Suprapubic skin (tissue), 4 donors: Measurements from ENCODE around the gene LITAFD. TPM values are rescaled to one million over a fixed set of nuclear protein-coding genes. Genes with fewer than 3 reads are reported as not detected.

Experiments
- DNase-seq, 2 donors: peaks; one replicate each; pipeline ENCODE4 v3.0.0-alpha.2; 2019; ENCODE audit warnings: low spot score in 2 of 2
- H3K27ac ChIP-seq: fragments of 200-600 bp; sonication (generic); one replicate; pipeline ENCODE4 v1.5.1; 2019
- H3K27me3 ChIP-seq: fragments of 200-600 bp; sonication (generic); one replicate; pipeline ENCODE4 v1.5.1; 2019
- H3K36me3 ChIP-seq: fragments of 200-600 bp; sonication (generic); one replicate; pipeline ENCODE4 v1.5.1; 2019
- H3K4me1 ChIP-seq: fragments of 200-600 bp; sonication (generic); one replicate; pipeline ENCODE4 v1.5.1; 2019
- H3K4me3 ChIP-seq: fragments of 200-600 bp; sonication (generic); one replicate; pipeline ENCODE4 v1.5.1; 2019; ENCODE audit warnings: mild to moderate bottlenecking
- H3K9me3 ChIP-seq: fragments of 200-600 bp; sonication (generic); one replicate; pipeline ENCODE4 v1.5.1; 2019
- EP300 ChIP-seq: sonication (generic); formaldehyde crosslinking; IDR thresholded peaks from one replicate; pipeline ENCODE4 v1.6.1; 2017; ENCODE audit warnings: antibody characterized with exemption
- POLR2A ChIP-seq, 2 donors: fragments of 450-650 bp; IDR thresholded peaks; one replicate each; pipeline ENCODE4 v1.6.1; 2017; ENCODE audit warnings: antibody characterized with exemption in 2 of 2, mild to moderate bottlenecking in 2 of 2, moderate library complexity in 2 of 2
- POLR2AphosphoS5 ChIP-seq, 3 donors: sonication (generic); formaldehyde crosslinking; IDR thresholded peaks; one replicate each; pipeline ENCODE4 v1.6.1; 2017; ENCODE audit warnings: antibody characterized with exemption in 3 of 3
- WGBS: methylation state at CpG from one replicate; pipeline ENCODE4 v1.1.5; 2018; 5-methylcytosine and 5-hydroxymethylcytosine counted together
- total RNA-seq, 4 donors: library from RNA; depleted of rRNA; stranded (reverse); fragments of >200 nt; gene quantifications; one replicate each; pipeline ENCODE4 v1.1.0, GENCODE V29; 2016
- TF ChIP-seq, protein P1 (sequence below), 2 donors: fragments of 200-600 bp in 1 of 2; fragments of 450-650 bp in 1 of 2; sonication (generic) in 1 of 2; IDR thresholded peaks; one replicate each; pipeline ENCODE4 v1.5.1; 2016 to 2019; ENCODE audit warnings: antibody characterized with exemption in 2 of 2, mild to moderate bottlenecking in 1 of 2, moderate library complexity in 1 of 2

Gene LITAFD
- total RNA-seq, 4 donors from 2014 or later: not detected

GRCh38 chr16:8923199-8923598 lies 41.0 kb downstream of the LITAFD start:
- peaks cover 56% of the 10 kb centered on the region for H3K36me3 ChIP-seq
- WGBS: 85% methylated on average over 11 of the region's 11 CpGs

DNA sequence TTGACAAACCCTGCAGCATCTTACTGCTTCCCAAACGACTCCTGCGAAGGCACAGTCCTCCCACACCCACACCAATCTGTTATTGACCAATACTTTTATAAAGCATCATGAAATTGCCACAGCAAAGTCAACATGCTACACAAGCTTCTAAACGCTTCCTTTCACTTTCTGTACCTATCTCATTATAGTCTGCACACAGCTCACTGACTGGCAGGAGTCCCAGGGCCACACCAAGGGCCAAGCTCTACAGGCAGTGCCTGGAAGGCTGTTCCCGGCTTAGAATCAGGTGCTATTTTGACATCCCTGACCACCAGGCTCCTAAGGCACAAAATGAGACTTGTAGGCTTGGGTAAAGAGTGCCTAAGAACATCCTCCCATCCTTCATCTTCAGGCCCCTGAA lies 42.1 kb downstream of the LITAFD start:
- Histone ChIP-seq H3K9me3 (no peaks in the 10 kb centered on the region), H3K4me3 (no peak overlapping the region), H3K4me1 (peaks cover 14% of the 10 kb centered on the region), H3K27me3 (no peaks in the 10 kb centered on the region), H3K27ac (no peak overlapping the region), H3K36me3 (peaks cover 55% of the 10 kb centered on the region)
- 65% methylated on average over 4 of the region's 4 CpGs for WGBS
- DNase-seq: no peak
- TF ChIP-seq EP300 (no peak), POLR2A (IDR thresholded peaks at IDR 0.05) (no peak), POLR2AphosphoS5 (IDR thresholded peaks at IDR 0.05) (no peak)
- TF ChIP-seq, protein P1, sequence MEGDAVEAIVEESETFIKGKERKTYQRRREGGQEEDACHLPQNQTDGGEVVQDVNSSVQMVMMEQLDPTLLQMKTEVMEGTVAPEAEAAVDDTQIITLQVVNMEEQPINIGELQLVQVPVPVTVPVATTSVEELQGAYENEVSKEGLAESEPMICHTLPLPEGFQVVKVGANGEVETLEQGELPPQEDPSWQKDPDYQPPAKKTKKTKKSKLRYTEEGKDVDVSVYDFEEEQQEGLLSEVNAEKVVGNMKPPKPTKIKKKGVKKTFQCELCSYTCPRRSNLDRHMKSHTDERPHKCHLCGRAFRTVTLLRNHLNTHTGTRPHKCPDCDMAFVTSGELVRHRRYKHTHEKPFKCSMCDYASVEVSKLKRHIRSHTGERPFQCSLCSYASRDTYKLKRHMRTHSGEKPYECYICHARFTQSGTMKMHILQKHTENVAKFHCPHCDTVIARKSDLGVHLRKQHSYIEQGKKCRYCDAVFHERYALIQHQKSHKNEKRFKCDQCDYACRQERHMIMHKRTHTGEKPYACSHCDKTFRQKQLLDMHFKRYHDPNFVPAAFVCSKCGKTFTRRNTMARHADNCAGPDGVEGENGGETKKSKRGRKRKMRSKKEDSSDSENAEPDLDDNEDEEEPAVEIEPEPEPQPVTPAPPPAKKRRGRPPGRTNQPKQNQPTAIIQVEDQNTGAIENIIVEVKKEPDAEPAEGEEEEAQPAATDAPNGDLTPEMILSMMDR (IDR thresholded peaks at IDR 0.05): no peak

More at GRCh38 chr16:8923199-8923598, 41.0 kb downstream of the LITAFD start:
- TF ChIP-seq, protein P1 (IDR thresholded peaks at IDR 0.05): no peak
- no peak for TF ChIP-seq EP300
- no peak for TF ChIP-seq POLR2AphosphoS5 (IDR thresholded peaks at IDR 0.05)
- no peak for TF ChIP-seq POLR2A (IDR thresholded peaks at IDR 0.05)
- no peak for DNase-seq
- no peaks in the 10 kb centered on the region for H3K27me3 ChIP-seq
- H3K4me3 ChIP-seq: no peak overlapping the region
- H3K4me1 ChIP-seq: peaks cover 8% of the 10 kb centered on the region
- no peak overlapping the region for H3K27ac ChIP-seq
- H3K9me3 ChIP-seq: no peaks in the 10 kb centered on the region

- Histone ChIP-seq H3K27me3 (no peaks in the 10 kb centered on the region), H3K27ac (no peak overlapping the region), H3K4me3 (no peak overlapping the region), H3K4me1 (peaks cover 14% of the 10 kb centered on the region), H3K36me3 (peaks cover 50% of the 10 kb centered on the region), H3K9me3 (no peaks in the 10 kb centered on the region)
- DNase-seq: no peak
- TF ChIP-seq POLR2AphosphoS5 (IDR thresholded peaks at IDR 0.05) (no peak), POLR2A (IDR thresholded peaks at IDR 0.05) (no peak), EP300 (no peak)
- TF ChIP-seq, protein P1 (IDR thresholded peaks at IDR 0.05): no peak
- WGBS: 98% methylated on average over 7 of the region's 7 CpGs
These were observed 43.3 kb downstream of the LITAFD start for GRCh38 chr16:8925455-8925854.

GRCh38 chr16:8926827-8927226 lies 44.7 kb downstream of the LITAFD start:
- no peak overlapping the region for H3K4me3 ChIP-seq
- TF ChIP-seq POLR2AphosphoS5 (IDR thresholded peaks at IDR 0.05) (no peak), EP300 (no peak), POLR2A (IDR thresholded peaks at IDR 0.05) (no peak)
- TF ChIP-seq, protein P1 (IDR thresholded peaks at IDR 0.05): no peak
- H3K9me3 ChIP-seq: no peaks in the 10 kb centered on the region
- DNase-seq: no peak
- H3K4me1 ChIP-seq: peaks cover 14% of the 10 kb centered on the region
- H3K27ac ChIP-seq: no peak overlapping the region
- WGBS: 97% methylated on average over 11 of the region's 11 CpGs
- no peaks in the 10 kb centered on the region for H3K27me3 ChIP-seq
- peaks cover 38% of the 10 kb centered on the region for H3K36me3 ChIP-seq

DNA sequence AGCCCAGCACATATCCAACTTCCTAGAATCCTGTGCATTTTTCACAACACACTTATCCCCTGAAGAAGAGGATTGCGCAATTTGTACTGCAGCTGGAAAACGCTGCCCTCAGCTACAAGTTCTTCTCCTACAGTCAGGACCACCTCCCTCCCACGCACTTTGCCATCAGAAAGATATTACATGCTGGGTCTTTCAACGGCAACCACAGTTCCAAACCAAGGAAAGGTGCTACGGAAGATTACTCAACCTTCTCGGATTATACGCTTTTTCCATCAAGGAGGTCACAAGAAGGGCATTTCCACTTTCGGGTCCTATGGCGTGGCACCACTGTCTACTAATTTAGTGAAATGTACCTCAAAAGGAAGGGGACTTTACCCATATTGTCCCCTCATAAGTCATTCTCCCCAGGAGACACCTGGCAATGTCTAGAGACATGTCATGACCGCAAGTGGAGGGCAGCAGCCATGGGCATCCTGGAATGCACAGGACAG lies 46.4 kb downstream of the LITAFD start:
- TF ChIP-seq, protein P1 (IDR thresholded peaks at IDR 0.05): no peak
- TF ChIP-seq POLR2AphosphoS5 (IDR thresholded peaks at IDR 0.05) (no peak), EP300 (no peak), POLR2A (IDR thresholded peaks at IDR 0.05) (no peak)
- Histone ChIP-seq H3K27ac (no peak overlapping the region), H3K27me3 (no peaks in the 10 kb centered on the region), H3K4me3 (no peak overlapping the region), H3K4me1 (peaks cover 14% of the 10 kb centered on the region), H3K9me3 (no peaks in the 10 kb centered on the region), H3K36me3 (peaks cover 24% of the 10 kb centered on the region)
- no peak for DNase-seq
- 82% methylated on average over 10 of the region's 10 CpGs for WGBS
